GM12878 (cell line): Measurements from ENCODE around the gene GGCX. TPM values are rescaled to one million over a fixed set of nuclear protein-coding genes. Genes with fewer than 3 reads are reported as not detected.

Experiments used
- ATAC-seq: fragments of 200-7000 bp; cut with Tn5 transposase; 3 replicates; pipeline ENCODE4 v1.9.1; 2020; ENCODE audit warnings: mild to moderate bottlenecking, moderate library complexity
- BruUV-seq: library from RNA; stranded (reverse); fragments of 400-500 nt; replicated peaks from 2 replicates; lab custom pipeline; 2021; lab: Mats Ljungman, UMichigan
- CTCF ChIA-PET: fragments of 300-600 bp; sonication (Branson Sonifier 250); formaldehyde crosslinking; extraction: SDS; loops from one replicate; lab custom pipeline; 2021; ENCODE audit warnings: inconsistent platforms; lab: Yijun Ruan, JAX
- POLR2A ChIA-PET: fragments of 350-600 bp; formaldehyde crosslinking; extraction: SDS; loops from one replicate; lab custom pipeline; 2021; ENCODE audit warnings: inconsistent platforms; lab: Charles Lee
- RAD21 ChIA-PET: fragments of 300-600 bp; sonication (Branson Sonifier 250); formaldehyde crosslinking; loops from one replicate; lab custom pipeline; 2023; ENCODE audit warnings: antibody characterized with exemption; ENCODE audit not compliant: unreplicated experiment; lab: Charles Lee
- SMC1A ChIA-PET: fragments of 300-600 bp; sonication (Branson Sonifier 250); formaldehyde crosslinking; loops from one replicate; lab custom pipeline; 2023; ENCODE audit not compliant: unreplicated experiment, uncharacterized antibody; lab: Charles Lee
- DNase-seq: peaks from one replicate; pipeline ENCODE4 v3.0.0-alpha.2; 2011; ENCODE audit warnings: low read depth, low spot score
- FAIRE-seq: peaks from 3 replicates; lab custom pipeline; 2011; peaks lifted over from hg19 to GRCh38; lab: Jason Lieb, UNC
- H2AFZ ChIP-seq: 2 replicates; pipeline ENCODE4 v1.6.0; 2011; ENCODE audit warnings: low read depth, low read length, control low read depth; ENCODE audit not compliant: control insufficient read depth
- H3K27ac ChIP-seq: 2 replicates; pipeline ENCODE4 v1.5.1; 2011; ENCODE audit warnings: control low read depth; ENCODE audit not compliant: control insufficient read depth, insufficient read depth
- H3K27me3 ChIP-seq, 2 experiments: replicated peaks in 1 of 2; 2 replicates each; pipeline versions ENCODE4 v1.6.0 to v1.6.1; 2011; ENCODE audit warnings: low read length in 1 of 2; ENCODE audit not compliant: control insufficient read depth in 2 of 2, insufficient read depth in 2 of 2
- H3K36me3 ChIP-seq, 2 experiments: 2 replicates each; pipeline ENCODE4 v1.5.1; 2011; ENCODE audit warnings: low read length in 1 of 2; ENCODE audit not compliant: control insufficient read depth in 2 of 2, insufficient read depth in 2 of 2
- H3K4me1 ChIP-seq: 2 replicates; pipeline ENCODE4 v1.6.1; 2011; ENCODE audit warnings: mild to moderate bottlenecking, low read length, moderate library complexity, mixed read lengths; ENCODE audit not compliant: control insufficient read depth, insufficient read depth
- H3K4me2 ChIP-seq: 2 replicates; pipeline ENCODE4 v1.6.0; 2011; ENCODE audit warnings: control low read depth; ENCODE audit not compliant: control insufficient read depth, insufficient read depth
- H3K4me3 ChIP-seq: fragments of 200-600 bp; sonication (generic); 2 replicates; pipeline ENCODE4 v1.5.1; 2016
- H3K79me2 ChIP-seq: 2 replicates; pipeline ENCODE4 v1.6.0; 2011; ENCODE audit warnings: low read length; ENCODE audit not compliant: control insufficient read depth, insufficient read depth
- H3K9ac ChIP-seq: 2 replicates; pipeline ENCODE4 v1.8.0; 2011; ENCODE audit warnings: low read length, control low read depth, mixed read lengths; ENCODE audit not compliant: control insufficient read depth, insufficient read depth
- H3K9me3 ChIP-seq: replicated peaks from 3 replicates; pipeline ENCODE4 v1.5.1; 2011; ENCODE audit warnings: mild to moderate bottlenecking, low read length; ENCODE audit not compliant: control insufficient read depth, insufficient read depth
- H4K20me1 ChIP-seq: 2 replicates; pipeline ENCODE4 v1.6.0; 2011; ENCODE audit not compliant: control insufficient read depth, insufficient read depth
- BACH1 ChIP-seq: fragments of 450-650 bp; IDR thresholded peaks from 2 replicates; pipeline ENCODE4 v1.6.1; 2017; ENCODE audit warnings: mild to moderate bottlenecking, borderline replicate concordance
- NFYB ChIP-seq: IDR thresholded peaks from 2 replicates; pipeline ENCODE4 v1.6.1; 2011; ENCODE audit warnings: low read depth, mild to moderate bottlenecking, low read length, improper control_type of control experiment, moderate library complexity; ENCODE audit not compliant: insufficient read depth
- ZBTB4 ChIP-seq: fragments of 450-650 bp; formaldehyde crosslinking; IDR thresholded peaks from 2 replicates; pipeline ENCODE4 v1.4.0; 2022; ENCODE audit warnings: mild to moderate bottlenecking, moderate library complexity
- WGBS: methylation state at CpG from one replicate; pipeline ENCODE4 v1.1.6; 2016; ENCODE audit warnings: low lambda C conversion rate; ENCODE audit not compliant: insufficient replicate concordance, insufficient coverage; ENCODE audit errors: missing lambda C conversion rate; 5-methylcytosine and 5-hydroxymethylcytosine counted together
- in situ Hi-C: fragments of 300-500 bp; cut with MboI; formaldehyde crosslinking; loops from 9 replicates; pipeline ENCODE4 v1.14.3; 2018; ENCODE audit warnings: mixed read lengths
- intact Hi-C: fragments of 100-400 bp; cut with micrococcal nuclease; formaldehyde crosslinking; loops from one replicate; pipeline ENCODE4 v1.14.2; 2022; ENCODE audit not compliant: unreplicated experiment
- polyA plus RNA-seq, 11 experiments: library from polyadenylated mRNA; depleted of rRNA in 4 of 11; unstranded in 6 of 11; stranded (reverse) in 5 of 11; fragments of >200 nt; fragmentation: Nextera tagmentation in 4 of 11; fragmentation: Illumina TruSeq in 1 of 11; extraction: Ambion mirVana in 4 of 11; extraction: Trizol in 1 of 11; gene quantifications; 1 replicate in 1 of 11; 2 replicates in 10 of 11; pipeline versions ENCODE4 v1.2.1 to v1.2.3, GENCODE V29; 2011 to 2016; ENCODE audit warnings: inconsistent platforms in 2 of 11, missing spikeins in 2 of 11, low read depth in 1 of 11
- total RNA-seq, 4 experiments: library from RNA; depleted of rRNA in 3 of 4; stranded (reverse); fragments of >200 nt in 3 of 4; fragmentation: Illumina TruSeq in 1 of 4; extraction: Trizol in 1 of 4; gene quantifications; 2 replicates each; pipeline versions ENCODE4 v1.2.1 to v1.2.3, GENCODE V29; 2013 to 2021

The GGCX gene
- total and polyA plus RNA-seq, 10 of the 15 experiments (the other 5 are each of a cell fraction or from before 2014, with no cell fraction given), result 18.1 to 52.7 (median 25.0) TPM

DNA sequence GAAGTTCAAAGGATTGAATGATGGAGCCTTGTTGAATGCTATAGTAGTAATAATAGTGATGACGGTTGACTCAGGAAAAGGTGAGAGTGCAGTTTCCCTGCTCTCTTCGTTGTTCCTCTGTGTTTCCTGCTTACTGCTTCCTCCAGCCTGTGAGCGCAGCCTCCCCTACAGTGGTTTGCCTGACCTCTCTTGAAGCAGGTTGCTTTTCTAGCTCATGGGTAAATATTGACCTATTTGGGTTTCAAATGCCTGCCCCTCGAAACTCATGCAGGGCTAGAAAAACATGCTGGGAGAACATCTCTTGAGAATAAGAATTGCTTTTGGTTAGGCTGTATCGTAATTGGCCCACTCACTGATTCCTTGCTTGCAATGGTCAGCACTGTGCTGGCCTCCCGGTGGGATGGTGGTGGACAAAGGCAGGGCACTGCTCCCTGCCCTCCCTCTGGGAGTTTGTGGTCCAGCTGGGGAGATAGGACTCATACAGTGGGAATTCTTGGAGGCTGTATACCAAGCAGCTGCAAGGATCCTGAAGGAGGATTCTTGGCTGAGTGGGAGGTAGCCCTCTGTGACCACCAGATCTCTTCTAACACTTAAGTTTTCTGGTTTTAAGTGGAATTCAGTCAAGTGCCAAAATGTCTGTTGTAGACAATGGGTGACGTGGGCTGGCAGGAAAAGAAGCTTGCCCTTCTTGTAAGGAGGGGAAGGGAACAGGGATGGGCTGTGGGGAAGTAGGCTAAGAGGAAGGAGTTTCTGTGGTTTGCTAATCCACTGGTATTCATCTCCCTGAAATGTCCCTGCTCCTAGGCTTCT is 28.9 kb upstream of the GGCX start (continued):
- no peak for TF ChIP-seq ZBTB4 (CRISPR knock-in tag)

DNA sequence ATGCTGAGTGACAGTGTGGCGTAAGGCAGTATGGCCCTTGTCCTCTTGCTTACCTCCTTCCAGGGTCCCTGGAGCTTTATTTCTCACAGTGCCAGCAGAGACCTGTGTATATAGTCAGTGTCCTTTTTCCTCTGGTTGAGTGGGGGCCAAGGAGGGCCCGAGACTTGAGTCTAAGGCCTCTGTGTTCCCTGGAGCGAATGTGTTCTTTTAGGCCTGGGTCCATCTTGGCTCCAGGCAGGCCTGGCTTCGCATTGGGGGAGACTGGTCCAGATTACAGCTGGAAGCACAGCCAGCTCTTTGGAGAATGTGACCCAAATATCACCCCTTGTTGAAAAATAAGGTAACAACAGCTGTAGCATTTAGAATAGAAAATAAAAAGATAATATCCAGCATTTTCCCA is 27.9 kb upstream of the GGCX start:
- no peak for ATAC-seq
- H3K4me1 ChIP-seq, result peaks cover 14% of the 10 kb centered on the region
- no peaks in the 10 kb centered on the region for H3K9me3 ChIP-seq
- 92% methylated on average over 4 of the region's 4 CpGs for WGBS
- ChIA-PET SMC1A (no interaction called here), CTCF (no interaction called here), RAD21 (no interaction called here), POLR2A (no interaction called here)
- H3K27me3 ChIP-seq, result no peaks in the 10 kb centered on the region
- H2AFZ ChIP-seq, result no peak overlapping the region
- no peak overlapping the region for H3K4me2 ChIP-seq
- no peaks in the 10 kb centered on the region for H4K20me1 ChIP-seq
- DNase-seq, result no peak
- no peaks in the 10 kb centered on the region for H3K36me3 ChIP-seq
- in situ Hi-C loops (no loop called here), intact Hi-C loops (no loop called here)
- no TSS peak for BruUV-seq
- H3K9ac ChIP-seq, result no peak overlapping the region
- no peak for FAIRE-seq
- no peak overlapping the region for H3K27ac ChIP-seq
- H3K79me2 ChIP-seq, result no peaks in the 10 kb centered on the region; the same call in 1 of the 2 replicates
- H3K4me3 ChIP-seq, result no peak overlapping the region
- TF ChIP-seq BACH1 (no peak), NFYB (no peak)
